ENCODE data around the gene MUC5AC.

- TF ChIP-seq XRCC5 (optimal IDR thresholded peaks at IDR 0.05; ENCODE audit: low read length) (no peak), REST (IDR thresholded peaks at IDR 0.05; ENCODE audit: borderline replicate concordance in 1 of 2, low read depth in 1 of 2, low read length in 2 of 2) (no peak), MTA1 (CRISPR knock-in tag; IDR thresholded peaks at IDR 0.05; ENCODE audit: borderline replicate concordance) (no peak)
Observed at GRCh38 chr11:1175461-1176223, 17.9 kb downstream of the MUC5AC start.

All from HepG2 (cell line).